ENCODE measurements around the gene LRBA.

- TF ChIP-seq CTCF (IDR thresholded peaks at IDR 0.05; ENCODE audit: low read length) = no peak
- TF ChIP-seq EZH2 (IDR thresholded peaks at IDR 0.05; ENCODE audit: borderline replicate concordance, low read length) = no peak
Measured at GRCh38 chr4:150515135-150515534, 499.9 kb downstream of the LRBA start.

Measured in OCI-LY1 (cell line).